WTC11 (cell line): ENCODE data around the gene PPP1R37.

ENCODE experiments used
- CBFB ChIP-seq: sonication (generic); formaldehyde crosslinking; IDR thresholded peaks from 2 replicates; pipeline ENCODE4 v1.8.1; 2022; ENCODE audit warnings: mild to moderate bottlenecking, low read depth, missing genetic modification reagents
- CTCF ChIP-seq: fragments of 200-600 bp; IDR thresholded peaks from 2 replicates; pipeline ENCODE4 v1.8.0; 2022; ENCODE audit warnings: antibody characterized with exemption
- ELF4 ChIP-seq: sonication (generic); formaldehyde crosslinking; IDR thresholded peaks from 2 replicates; pipeline ENCODE4 v1.8.1; 2022; ENCODE audit warnings: low read depth, mild to moderate bottlenecking, moderate library complexity, missing genetic modification reagents
- FOXJ3 ChIP-seq: sonication (generic); formaldehyde crosslinking; IDR thresholded peaks from 2 replicates; pipeline ENCODE4 v1.9.0; 2021; ENCODE audit warnings: missing genetic modification reagents, mild to moderate bottlenecking, borderline replicate concordance
- JUN ChIP-seq: sonication (generic); formaldehyde crosslinking; IDR thresholded peaks from 2 replicates; pipeline ENCODE4 v1.8.0; 2023; ENCODE audit warnings: mild to moderate bottlenecking, missing genetic modification reagents
- MAX ChIP-seq: sonication (generic); formaldehyde crosslinking; IDR thresholded peaks from 2 replicates; pipeline ENCODE4 v1.8.0; 2022; ENCODE audit warnings: mild to moderate bottlenecking, missing genetic modification reagents
- NFYB ChIP-seq: sonication (generic); formaldehyde crosslinking; conservative IDR thresholded peaks from 2 replicates; pipeline ENCODE4 v1.8.0; 2022; ENCODE audit warnings: low read depth, missing genetic modification reagents
- NR2C2 ChIP-seq: sonication (generic); formaldehyde crosslinking; IDR thresholded peaks from 2 replicates; pipeline ENCODE4 v1.8.0; 2022; ENCODE audit warnings: mild to moderate bottlenecking, missing genetic modification reagents

GRCh38 chr19:45175515-45176345, 82.8 kb downstream of the PPP1R37 start:
- TF ChIP-seq CTCF = no peak
- TF ChIP-seq NFYB (CRISPR knock-in tag) = no peak
- TF ChIP-seq CBFB (CRISPR knock-in tag) = no peak
- no peak for TF ChIP-seq ELF4 (CRISPR knock-in tag)
- no peak for TF ChIP-seq MAX (CRISPR knock-in tag)
- no peak for TF ChIP-seq NR2C2
- TF ChIP-seq JUN (CRISPR knock-in tag) = no peak
- no peak for TF ChIP-seq FOXJ3 (CRISPR knock-in tag)
